Muscle of leg (tissue), 11 donors: ENCODE measurements around the gene SH3BGRL3. TPM values are rescaled to one million over a fixed set of nuclear protein-coding genes. Genes with fewer than 3 reads are reported as not detected.

Experiments used
- DNase-seq: peaks from one replicate; pipeline ENCODE4 v3.0.0; 2013
- H3K27ac ChIP-seq: one replicate; pipeline ENCODE4 v1.5.1; 2013; ENCODE audit warnings: mild to moderate bottlenecking, low read length, control low read depth
- H3K27me3 ChIP-seq: one replicate; pipeline ENCODE4 v1.6.1; 2013; ENCODE audit warnings: low read length; ENCODE audit not compliant: control insufficient read depth, insufficient read depth
- H3K36me3 ChIP-seq: one replicate; pipeline ENCODE4 v1.6.1; 2013; ENCODE audit warnings: low read length; ENCODE audit not compliant: control insufficient read depth, insufficient read depth
- H3K4me1 ChIP-seq: one replicate; pipeline ENCODE4 v1.6.1; 2013; ENCODE audit warnings: low read length; ENCODE audit not compliant: control insufficient read depth, insufficient read depth
- H3K4me3 ChIP-seq: one replicate; pipeline ENCODE4 v1.5.1; 2013; ENCODE audit warnings: low read length, control low read depth
- H3K9me3 ChIP-seq: replicated peaks from 2 replicates; pipeline ENCODE4 v1.6.1; 2013; ENCODE audit warnings: low read depth, low read length; ENCODE audit not compliant: control insufficient read depth
- WGBS: methylation state at CpG from one replicate; pipeline ENCODE4 v1.1.5; 2013; ENCODE audit warnings: missing lambda C conversion rate; ENCODE audit not compliant: insufficient coverage; 5-methylcytosine and 5-hydroxymethylcytosine counted together
- polyA plus RNA-seq, 8 donors: library from polyadenylated mRNA; unstranded; fragments of 120-200 nt; gene quantifications; one replicate each; pipeline versions ENCODE4 v1.2.1 to v1.2.3, GENCODE V29; 2013; ENCODE audit warnings: inconsistent platforms in 1 of 8, low replicate concordance in 1 of 8; ENCODE audit not compliant: insufficient read length in 8 of 8, insufficient read depth in 1 of 8
- total RNA-seq: library from RNA; stranded (reverse); fragments of 120-200 nt; gene quantifications from one replicate; pipeline ENCODE4 v1.2.4, GENCODE V29; 2013

SH3BGRL3 gene
- total and polyA plus RNA-seq, 9 donors, result 12.2 to 85.2 (median 60.7) TPM

DNA sequence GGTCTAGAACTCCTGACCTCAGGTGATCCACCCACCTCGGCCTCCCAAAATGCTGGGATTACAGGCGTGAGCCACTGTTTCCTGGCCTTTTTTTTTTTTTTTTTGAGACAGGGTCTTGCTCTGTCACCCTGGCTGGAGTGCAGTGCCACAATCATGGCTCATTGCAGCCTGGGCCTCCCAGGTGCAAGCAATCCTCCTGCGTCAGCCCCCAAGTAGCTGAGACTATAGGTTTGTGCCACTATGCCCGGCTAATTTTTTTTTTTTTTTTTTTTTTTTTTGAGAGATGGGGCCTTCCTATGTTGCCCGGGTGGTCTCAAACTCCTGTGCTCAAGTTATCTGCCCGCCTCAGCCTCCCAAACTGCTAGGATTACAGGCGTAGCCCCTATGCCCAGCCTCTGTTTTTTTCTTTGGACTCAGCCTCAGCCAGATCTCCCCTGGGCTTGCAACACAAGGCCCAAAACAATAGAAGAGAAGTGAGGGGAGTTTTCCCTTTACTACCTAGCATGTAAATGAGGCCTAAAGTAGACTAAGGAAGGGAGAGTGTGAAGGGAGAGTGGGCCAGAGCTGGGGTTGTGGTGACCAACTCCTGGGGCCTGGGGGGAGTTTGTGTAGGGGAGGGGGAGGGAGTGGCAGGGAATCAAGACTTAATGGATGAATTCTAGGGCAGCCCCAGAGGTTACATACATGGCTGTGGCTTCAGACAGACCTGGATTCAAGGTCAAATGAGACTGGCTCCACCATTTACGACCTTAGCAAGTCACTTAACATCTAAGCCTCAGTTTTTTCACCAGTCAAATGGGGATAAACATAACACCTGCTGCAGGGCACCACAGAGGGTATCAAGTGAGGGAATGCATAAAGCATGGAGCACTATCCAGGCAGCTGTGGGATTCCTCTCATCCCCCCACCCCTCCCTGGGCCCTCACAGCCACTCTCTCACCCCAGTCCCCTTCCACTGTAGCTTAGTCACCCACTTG, 36.3 kb downstream of the SH3BGRL3 start:
- Histone ChIP-seq H3K4me1 (peaks cover 3% of the 10 kb centered on the region), H3K9me3 (no peaks in the 10 kb centered on the region), H3K36me3 (no peaks in the 10 kb centered on the region), H3K27ac (no peak overlapping the region), H3K27me3 (no peaks in the 10 kb centered on the region), H3K4me3 (no peak overlapping the region)
- 89% methylated on average over 5 of the region's 8 CpGs for WGBS
- no peak for DNase-seq

DNA sequence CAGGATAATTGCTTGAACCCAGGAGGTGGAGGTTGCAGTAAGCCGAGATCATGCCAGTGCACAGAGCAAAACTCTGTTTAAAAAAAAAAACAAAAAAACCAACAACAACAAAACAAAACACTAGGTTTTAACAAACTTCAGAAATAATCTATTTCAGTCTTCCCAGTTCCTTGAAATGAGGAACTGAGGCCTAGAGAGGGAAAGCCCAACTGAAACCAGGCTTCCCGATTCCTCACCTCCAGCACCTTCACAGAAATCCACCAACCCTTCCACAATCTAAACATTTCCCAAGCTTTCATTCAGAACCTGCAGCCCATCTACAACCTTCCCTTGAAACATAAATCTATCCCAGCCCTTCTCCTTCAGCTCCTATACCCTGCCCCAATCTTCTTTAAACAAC, 37.3 kb downstream of the SH3BGRL3 start:
- no peak for DNase-seq
- no peaks in the 10 kb centered on the region for H3K9me3 ChIP-seq
- peaks cover 7% of the 10 kb centered on the region for H3K4me1 ChIP-seq
- no peak overlapping the region for H3K4me3 ChIP-seq
- WGBS, result 71% methylated on average over 1 of the region's 2 CpGs
- H3K27ac ChIP-seq, result no peak overlapping the region
- H3K36me3 ChIP-seq, result no peaks in the 10 kb centered on the region
- no peaks in the 10 kb centered on the region for H3K27me3 ChIP-seq

DNA sequence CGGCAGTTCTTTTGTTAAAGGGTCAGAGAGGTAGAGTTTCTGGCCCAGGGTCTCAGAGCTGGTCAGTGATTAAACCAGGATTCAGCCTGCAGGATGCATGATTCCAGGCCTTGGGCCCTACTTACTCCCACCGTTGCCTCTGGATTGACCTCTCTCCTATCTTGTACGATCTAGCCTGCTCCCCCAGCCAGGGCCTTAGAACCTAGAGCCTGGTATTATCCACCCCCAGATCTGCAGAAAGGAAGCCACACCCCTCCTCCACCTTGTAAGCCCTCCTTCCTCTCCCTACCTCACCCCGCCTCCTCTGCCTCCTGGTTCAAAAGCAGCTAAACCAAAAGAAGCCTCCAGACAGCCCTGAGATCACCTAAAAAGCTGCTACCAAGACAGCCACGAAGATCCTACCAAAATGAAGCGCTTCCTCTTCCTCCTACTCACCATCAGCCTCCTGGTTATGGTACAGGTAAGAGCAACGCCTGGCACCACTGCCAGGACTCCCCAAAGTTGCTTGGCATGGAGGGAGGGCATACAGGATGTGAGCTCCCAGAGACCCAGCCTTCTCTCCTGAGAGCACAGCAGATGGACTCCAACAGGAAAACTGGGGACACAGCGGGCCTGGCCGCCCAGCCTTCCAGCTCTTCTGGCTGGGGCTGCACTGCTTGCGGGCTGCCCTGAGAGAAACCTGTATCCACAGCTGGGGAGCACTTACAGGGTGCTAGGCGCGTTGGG, 37.9 kb downstream of the SH3BGRL3 start, which contains the start of gene CD52:
Gene CD52, plus strand, starts transcription at position 347 of the 726 bp plus-strand sequence. Its CDS starts 60 bp downstream, at position 407.
- Histone ChIP-seq H3K27ac (no peak within 1 kb of the TSS), H3K4me3 (peak within 1 kb of the TSS; percentile 8), H3K4me1 (peaks cover 7% of the 10 kb centered on the region), H3K27me3 (no peaks in the 10 kb centered on the region), H3K36me3 (no peaks in the 10 kb centered on the region), H3K9me3 (no peaks in the 10 kb centered on the region)
- 51% methylated on average over 5 of the region's 12 CpGs for WGBS
- DNase-seq, result no peak

DNA sequence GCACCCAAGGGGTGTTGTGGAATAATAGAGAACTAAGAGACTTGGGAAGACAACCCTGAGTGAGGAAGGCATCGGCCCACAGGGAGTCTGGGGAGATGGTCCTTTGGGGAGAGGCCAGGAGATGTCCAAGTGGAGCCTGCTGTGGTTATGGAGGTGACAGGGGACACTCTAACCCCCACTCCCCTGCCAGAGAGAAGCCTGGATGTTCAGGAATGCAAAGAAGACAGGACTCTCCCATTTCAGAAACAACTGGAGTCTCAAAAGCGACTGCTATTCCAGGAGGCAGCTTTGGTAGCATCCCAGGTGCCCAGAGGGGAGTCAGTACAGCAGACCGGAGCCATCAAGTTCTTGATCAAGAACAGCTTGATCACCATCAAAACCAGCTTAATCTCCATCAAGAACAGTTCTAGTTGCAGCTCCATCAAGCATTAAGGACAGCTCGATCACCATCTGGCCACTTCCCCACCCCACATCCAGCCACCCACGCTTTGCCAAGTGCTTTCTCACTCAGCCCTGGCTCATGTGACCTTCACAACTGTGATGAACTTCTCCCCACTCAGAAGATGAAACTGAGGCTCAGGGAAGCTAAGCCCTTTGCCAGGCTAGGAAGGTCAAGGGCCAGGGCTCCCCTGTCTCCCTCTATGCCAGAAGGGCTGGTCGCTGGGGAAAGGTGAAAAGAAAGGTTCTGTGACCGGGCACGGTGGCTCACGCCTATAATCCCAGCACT, 38.6 kb downstream of the SH3BGRL3 start:
- Histone ChIP-seq H3K4me3 (peak overlapping the region; percentile 8), H3K4me1 (peaks cover 7% of the 10 kb centered on the region), H3K9me3 (no peaks in the 10 kb centered on the region), H3K27me3 (no peaks in the 10 kb centered on the region), H3K27ac (no peak overlapping the region), H3K36me3 (no peaks in the 10 kb centered on the region)
- DNase-seq, result peak; percentile 35
- WGBS, result 81% methylated on average over 7 of the region's 9 CpGs

DNA sequence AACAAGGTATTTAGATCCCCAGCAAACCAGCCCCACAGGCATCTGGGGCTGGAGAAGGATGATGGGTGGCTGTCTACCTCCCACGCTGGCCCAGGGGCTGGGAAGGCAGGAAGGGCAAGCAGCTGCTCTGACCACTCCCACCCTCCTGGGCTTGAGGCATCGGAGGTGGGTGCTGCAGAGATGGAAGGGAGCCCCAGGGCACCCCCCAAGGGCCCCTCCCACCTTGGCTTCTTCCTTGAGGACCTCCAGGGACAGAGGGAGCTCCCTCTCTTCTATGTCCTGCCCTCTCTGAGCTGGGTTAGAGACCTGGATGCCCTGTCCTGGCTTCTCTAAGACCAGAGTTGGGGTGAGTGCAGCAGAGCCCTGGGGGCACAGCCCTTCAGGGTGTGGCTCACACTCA, 41.0 kb downstream of the SH3BGRL3 start:
- no peaks in the 10 kb centered on the region for H3K36me3 ChIP-seq
- no peak for DNase-seq
- H3K27me3 ChIP-seq, result no peaks in the 10 kb centered on the region
- H3K4me3 ChIP-seq, result no peak overlapping the region
- WGBS, result no CpG with 5 or more reads among the region's 2 CpGs
- peaks cover 4% of the 10 kb centered on the region for H3K4me1 ChIP-seq
- H3K9me3 ChIP-seq, result no peaks in the 10 kb centered on the region
- no peak overlapping the region for H3K27ac ChIP-seq

DNA sequence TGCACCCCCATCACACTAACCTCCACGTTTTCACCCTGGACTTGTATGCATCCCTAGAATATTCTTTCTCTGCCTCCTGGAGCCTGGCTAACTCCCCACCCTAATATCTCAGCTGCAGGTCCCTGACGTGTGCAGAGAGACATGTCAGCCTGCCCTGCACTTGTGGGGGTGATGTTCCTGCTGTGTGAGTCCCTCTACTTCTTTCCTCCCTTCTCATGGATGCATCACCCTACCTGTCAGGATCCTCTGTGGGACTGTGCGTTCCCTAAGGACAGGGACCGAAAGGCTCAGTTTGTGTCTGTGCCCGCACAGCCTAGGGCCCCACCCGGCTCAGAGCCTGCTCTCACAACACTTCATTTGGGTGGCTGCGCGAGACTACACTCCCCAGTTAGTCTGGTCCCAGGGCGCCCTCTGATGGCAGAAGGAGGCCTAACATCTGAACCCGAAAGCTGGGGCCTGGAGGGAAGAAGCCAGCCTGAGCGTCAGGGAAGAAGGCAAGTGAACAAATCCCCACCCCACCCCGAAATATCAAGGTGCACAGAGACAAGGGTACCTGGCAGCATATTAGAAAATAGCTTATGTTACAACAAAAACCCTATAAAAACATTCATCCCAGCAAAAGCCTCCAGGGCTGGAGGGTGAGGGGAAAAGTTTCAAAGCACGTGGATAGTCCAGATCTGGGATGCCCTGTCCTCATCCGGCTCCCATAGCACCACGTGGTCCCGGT, 41.6 kb downstream of the SH3BGRL3 start:
- H3K36me3 ChIP-seq, result no peaks in the 10 kb centered on the region
- no peak overlapping the region for H3K4me3 ChIP-seq
- H3K27me3 ChIP-seq, result no peaks in the 10 kb centered on the region
- H3K27ac ChIP-seq, result no peak overlapping the region
- WGBS, result 6% methylated on average over 3 of the region's 16 CpGs
- DNase-seq, result peak; percentile 91
- H3K4me1 ChIP-seq, result peaks cover 4% of the 10 kb centered on the region
- no peaks in the 10 kb centered on the region for H3K9me3 ChIP-seq

DNA sequence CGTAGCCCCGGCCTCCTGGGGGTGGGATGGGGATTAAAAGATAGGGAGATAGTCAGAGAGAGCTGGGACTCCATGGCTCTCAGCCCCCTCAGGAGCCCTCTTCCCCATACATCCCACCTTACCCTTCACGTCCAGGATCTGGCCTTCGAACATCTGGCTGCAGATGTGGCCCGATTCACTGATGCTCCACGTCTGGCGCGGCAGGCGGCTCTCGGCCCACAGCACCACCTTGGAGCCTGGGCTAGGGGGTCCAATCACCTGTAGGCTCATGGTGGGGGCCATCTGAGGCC, 42.1 kb downstream of the SH3BGRL3 start:
- Histone ChIP-seq H3K4me3 (no peak overlapping the region), H3K27me3 (no peaks in the 10 kb centered on the region), H3K4me1 (peaks cover 4% of the 10 kb centered on the region), H3K9me3 (no peaks in the 10 kb centered on the region), H3K27ac (no peak overlapping the region), H3K36me3 (no peaks in the 10 kb centered on the region)
- DNase-seq, result no peak
- 80% methylated on average over 3 of the region's 10 CpGs for WGBS

DNA sequence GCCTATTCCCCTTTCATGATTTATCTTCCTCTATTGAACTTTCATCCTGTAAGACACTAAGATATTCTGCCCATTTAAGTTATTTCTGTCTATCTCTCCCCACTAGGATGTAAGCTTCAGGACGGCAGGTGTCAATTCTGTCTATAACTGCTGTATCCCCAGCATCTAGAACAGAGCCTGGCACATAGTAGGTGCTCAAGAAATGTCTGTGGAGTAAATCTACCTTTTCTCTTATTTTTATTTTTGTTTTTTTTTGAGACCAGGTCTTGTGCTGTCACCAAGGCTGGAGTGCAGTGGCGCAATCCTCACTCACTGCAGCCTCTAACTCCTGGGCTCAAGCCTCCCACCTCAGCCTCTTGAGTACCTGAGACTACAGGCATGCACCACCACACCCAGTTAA, 43.5 kb downstream of the SH3BGRL3 start:
- WGBS, result 100% methylated on average over 1 of the region's 2 CpGs

DNA sequence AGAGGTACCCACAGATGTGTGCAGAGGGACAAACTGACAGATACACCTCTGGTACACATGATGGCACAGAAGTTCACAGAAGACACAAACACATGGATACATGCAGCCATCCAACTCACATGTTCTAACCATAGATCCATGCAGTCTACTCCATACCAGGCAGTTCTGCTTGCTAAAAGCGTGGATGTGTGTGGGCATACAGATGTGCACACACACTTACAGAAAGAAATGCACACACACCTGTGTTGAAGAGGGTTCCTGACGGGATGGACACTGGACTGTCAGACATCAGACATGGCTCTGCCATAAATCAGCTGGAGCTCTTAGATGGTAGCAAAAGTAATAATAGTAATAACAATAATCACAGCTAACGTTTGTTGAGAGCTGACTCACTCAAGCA, 44.7 kb downstream of the SH3BGRL3 start:
- H3K36me3 ChIP-seq, result no peaks in the 10 kb centered on the region
- no peak for DNase-seq
- H3K27me3 ChIP-seq, result no peaks in the 10 kb centered on the region
- peaks cover 4% of the 10 kb centered on the region for H3K4me1 ChIP-seq
- H3K27ac ChIP-seq, result no peak overlapping the region
- H3K4me3 ChIP-seq, result no peak overlapping the region
- H3K9me3 ChIP-seq, result no peaks in the 10 kb centered on the region
- WGBS, result no CpG with 5 or more reads among the region's 3 CpGs

More for the DNA sequence above, 43.5 kb downstream of the SH3BGRL3 start:
- Histone ChIP-seq H3K27ac (no peak overlapping the region), H3K36me3 (no peaks in the 10 kb centered on the region), H3K9me3 (no peaks in the 10 kb centered on the region), H3K4me1 (peaks cover 4% of the 10 kb centered on the region), H3K4me3 (no peak overlapping the region), H3K27me3 (no peaks in the 10 kb centered on the region)
- DNase-seq, result no peak
